ENCODE results near the gene STK38L.
A peak's percentile ranks its signal among the peaks of the same experiment; 100 is the strongest.

The STK38L gene

DNA sequence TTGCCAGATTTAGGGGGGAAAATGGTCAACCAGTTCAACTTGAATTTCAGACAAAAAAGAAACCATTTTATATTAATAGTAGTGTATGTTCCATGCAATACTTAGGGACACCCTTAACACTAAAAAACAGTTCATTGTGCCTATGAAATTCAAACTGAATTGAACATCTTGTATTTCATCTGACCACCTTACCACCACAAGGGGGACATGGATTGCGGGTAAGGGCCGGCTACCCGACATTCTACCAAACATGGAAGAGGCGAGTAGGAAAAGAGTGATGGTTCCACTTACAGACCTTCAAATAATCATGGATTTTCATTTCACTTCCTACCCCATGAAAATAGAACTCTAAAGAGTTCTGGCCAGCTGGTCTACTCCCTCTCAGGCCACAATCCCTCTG, 10.3 kb upstream of the STK38L start:
- Histone ChIP-seq H3K36me3 (ENCODE audit: control insufficient read depth, insufficient read depth, low read length) (no peaks in the 10 kb centered on the region), H3K27me3 (replicated peaks; ENCODE audit: control insufficient read depth, insufficient read depth, low read length) (no peaks in the 10 kb centered on the region), H3K4me3 (replicated peaks; ENCODE audit: low read depth, low read length) (no peak overlapping the region)
- TF ChIP-seq, protein P1, sequence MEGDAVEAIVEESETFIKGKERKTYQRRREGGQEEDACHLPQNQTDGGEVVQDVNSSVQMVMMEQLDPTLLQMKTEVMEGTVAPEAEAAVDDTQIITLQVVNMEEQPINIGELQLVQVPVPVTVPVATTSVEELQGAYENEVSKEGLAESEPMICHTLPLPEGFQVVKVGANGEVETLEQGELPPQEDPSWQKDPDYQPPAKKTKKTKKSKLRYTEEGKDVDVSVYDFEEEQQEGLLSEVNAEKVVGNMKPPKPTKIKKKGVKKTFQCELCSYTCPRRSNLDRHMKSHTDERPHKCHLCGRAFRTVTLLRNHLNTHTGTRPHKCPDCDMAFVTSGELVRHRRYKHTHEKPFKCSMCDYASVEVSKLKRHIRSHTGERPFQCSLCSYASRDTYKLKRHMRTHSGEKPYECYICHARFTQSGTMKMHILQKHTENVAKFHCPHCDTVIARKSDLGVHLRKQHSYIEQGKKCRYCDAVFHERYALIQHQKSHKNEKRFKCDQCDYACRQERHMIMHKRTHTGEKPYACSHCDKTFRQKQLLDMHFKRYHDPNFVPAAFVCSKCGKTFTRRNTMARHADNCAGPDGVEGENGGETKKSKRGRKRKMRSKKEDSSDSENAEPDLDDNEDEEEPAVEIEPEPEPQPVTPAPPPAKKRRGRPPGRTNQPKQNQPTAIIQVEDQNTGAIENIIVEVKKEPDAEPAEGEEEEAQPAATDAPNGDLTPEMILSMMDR (IDR thresholded peaks at IDR 0.05; ENCODE audit: insufficient read depth, low read length, poor library complexity, severe bottlenecking), result no peak
- DNase-seq (ENCODE audit: extremely low read depth, insufficient read length), result no peak

DNA sequence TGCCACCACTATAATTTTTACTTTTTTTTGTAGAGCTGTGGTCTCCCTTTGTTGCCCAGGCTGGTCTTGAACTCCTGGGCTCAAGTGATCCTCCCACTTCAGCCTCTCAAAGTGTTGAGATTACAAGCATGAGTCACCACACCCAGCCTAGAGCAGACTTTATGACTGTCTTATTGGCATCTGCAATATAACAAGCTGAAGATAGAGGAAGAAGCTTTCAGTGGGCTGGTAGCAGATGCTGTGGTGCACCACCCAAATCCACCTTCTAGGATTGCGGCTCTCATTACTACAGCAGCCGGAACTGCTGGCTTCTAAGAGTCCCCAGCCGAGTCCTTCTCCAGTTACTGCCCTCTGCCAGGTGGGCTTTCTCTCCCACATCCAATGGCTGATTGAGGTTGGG, 7.6 kb upstream of the STK38L start:
- Histone ChIP-seq H3K4me3 (replicated peaks; ENCODE audit: low read depth, low read length) (no peak overlapping the region), H3K36me3 (ENCODE audit: control insufficient read depth, insufficient read depth, low read length) (no peaks in the 10 kb centered on the region), H3K27me3 (replicated peaks; ENCODE audit: control insufficient read depth, insufficient read depth, low read length) (no peaks in the 10 kb centered on the region)
- DNase-seq (ENCODE audit: extremely low read depth, insufficient read length), result no peak
- TF ChIP-seq, protein P1 (IDR thresholded peaks at IDR 0.05; ENCODE audit: insufficient read depth, low read length, poor library complexity, severe bottlenecking), result no peak

DNA sequence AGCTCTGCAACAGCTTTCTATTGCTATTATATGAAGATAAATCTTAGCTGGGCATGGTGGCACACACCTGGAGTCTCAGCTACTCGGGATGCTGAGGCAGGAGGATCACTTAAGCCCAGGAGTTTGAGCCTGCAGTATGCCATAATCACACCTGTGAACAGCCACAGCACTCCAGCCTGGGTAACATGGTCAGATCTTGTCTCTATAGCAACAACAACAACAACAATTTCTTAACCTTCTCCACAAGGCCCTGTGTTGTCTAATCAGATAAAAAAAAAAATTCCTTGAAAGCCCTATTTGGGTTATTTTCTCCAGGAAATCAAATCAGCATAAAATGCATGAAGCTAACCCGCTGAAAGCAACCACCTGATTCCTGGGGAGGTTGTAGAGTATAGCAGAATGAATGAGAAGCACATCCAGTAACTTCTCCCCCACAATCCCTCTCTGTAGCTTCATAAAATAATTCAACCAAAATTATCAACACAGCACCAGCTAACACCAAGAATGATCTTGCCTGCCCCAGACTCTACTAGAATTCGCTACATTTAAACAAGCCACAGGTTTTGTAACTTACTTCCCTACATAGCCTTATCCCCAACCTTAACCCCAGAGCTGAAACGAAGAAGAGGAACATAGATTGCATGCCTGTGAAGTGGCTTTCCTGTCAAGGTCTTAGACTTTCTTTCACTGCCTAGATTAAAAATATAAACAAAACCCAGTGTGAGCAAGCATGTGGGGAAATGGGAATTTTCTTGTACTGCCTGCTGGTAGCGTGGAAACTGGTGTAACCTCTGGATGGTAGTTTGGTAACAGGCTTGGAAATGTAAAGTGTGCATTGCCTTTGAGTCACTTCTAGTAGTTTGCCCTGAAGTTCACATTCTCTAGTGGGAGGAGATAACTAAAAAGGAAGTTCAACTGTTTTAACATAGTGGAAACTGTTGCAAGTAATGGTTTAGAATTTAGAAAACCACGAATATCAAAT, 6.0 kb upstream of the STK38L start:
- Histone ChIP-seq H3K36me3 (ENCODE audit: control insufficient read depth, insufficient read depth, low read length) (no peaks in the 10 kb centered on the region), H3K4me3 (replicated peaks; ENCODE audit: low read depth, low read length) (peak overlapping the region; percentile 18), H3K27me3 (replicated peaks; ENCODE audit: control insufficient read depth, insufficient read depth, low read length) (no peaks in the 10 kb centered on the region)
- no peak for DNase-seq (ENCODE audit: extremely low read depth, insufficient read length)
- TF ChIP-seq, protein P1 (IDR thresholded peaks at IDR 0.05; ENCODE audit: insufficient read depth, low read length, poor library complexity, severe bottlenecking), result no peak

DNA sequence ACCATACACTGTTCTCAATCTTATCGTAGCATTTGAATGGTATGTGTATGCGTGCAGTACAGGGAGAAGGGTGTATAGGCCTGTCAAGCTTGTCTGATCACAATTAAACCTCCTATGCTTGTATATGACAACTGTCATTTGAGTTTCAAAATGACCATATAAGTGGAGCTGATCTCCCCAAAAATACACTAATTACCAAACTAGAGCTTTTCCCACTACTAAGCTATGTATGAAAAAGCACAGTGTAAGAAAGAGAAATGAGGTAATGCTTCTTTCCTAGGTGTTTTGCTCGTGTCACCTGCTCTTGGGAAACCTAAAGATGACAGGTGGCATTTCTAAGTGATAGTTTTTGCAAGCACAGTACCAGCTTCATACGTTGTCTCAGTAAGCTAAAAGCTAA, 1.1 kb upstream of the STK38L start:
- TF ChIP-seq, protein P1 (IDR thresholded peaks at IDR 0.05; ENCODE audit: insufficient read depth, low read length, poor library complexity, severe bottlenecking), result no peak
- Histone ChIP-seq H3K4me3 (replicated peaks; ENCODE audit: low read depth, low read length) (no peak overlapping the region), H3K27me3 (replicated peaks; ENCODE audit: control insufficient read depth, insufficient read depth, low read length) (no peaks in the 10 kb centered on the region), H3K36me3 (ENCODE audit: control insufficient read depth, insufficient read depth, low read length) (no peaks in the 10 kb centered on the region)
- peak; percentile 71 for DNase-seq (ENCODE audit: extremely low read depth, insufficient read length)

DNA sequence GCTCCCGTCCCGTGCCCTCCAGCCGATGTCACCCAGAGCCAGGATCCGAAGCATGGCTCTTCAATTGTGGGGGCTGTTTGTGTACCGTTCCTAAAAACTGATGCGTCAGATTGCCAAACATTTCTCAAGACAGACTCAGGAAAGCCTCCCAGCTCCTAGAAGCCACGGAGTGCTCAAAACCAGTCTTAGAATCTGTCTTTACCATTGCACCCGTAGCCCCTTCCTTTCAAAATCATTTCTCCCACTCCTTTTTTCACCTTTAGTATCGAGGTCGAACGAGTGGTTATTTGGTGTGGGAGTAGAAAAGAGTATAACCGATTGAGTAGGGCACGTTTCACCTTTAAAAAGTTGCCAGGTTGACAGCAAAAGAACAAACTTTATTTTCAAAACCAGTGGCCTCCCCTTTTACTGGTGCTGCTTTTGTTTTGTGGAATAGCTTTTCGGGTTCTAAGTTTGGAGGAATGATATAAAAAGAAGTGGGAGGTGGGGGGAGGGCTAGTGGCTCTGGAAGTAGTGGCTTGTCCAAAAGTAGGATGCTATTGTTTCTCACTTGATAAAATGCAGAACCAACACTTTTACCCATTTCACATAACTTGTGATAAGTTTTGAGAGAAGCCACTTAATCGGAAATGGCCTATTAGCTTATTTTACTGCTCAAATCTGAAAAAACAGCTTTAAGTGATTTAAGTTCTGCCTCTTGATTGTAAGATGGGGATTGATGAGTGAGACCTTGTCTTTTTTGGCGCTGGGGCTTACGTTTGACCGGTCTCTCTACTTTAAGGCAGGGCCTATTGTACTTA, 803 bp downstream of the STK38L start:
- TF ChIP-seq, protein P1 (IDR thresholded peaks at IDR 0.05; ENCODE audit: insufficient read depth, low read length, poor library complexity, severe bottlenecking), result no peak
- peak overlapping the region; percentile 93 for H3K4me3 ChIP-seq (replicated peaks; ENCODE audit: low read depth, low read length)
- no peak for DNase-seq (ENCODE audit: extremely low read depth, insufficient read length)
- H3K36me3 ChIP-seq (ENCODE audit: control insufficient read depth, insufficient read depth, low read length), result no peaks in the 10 kb centered on the region
- H3K27me3 ChIP-seq (replicated peaks; ENCODE audit: control insufficient read depth, insufficient read depth, low read length), result no peaks in the 10 kb centered on the region
